GM21619 (cell line): Measurements from ENCODE around the gene THADA.
"Not testable (repeated sequence)": the region's sequence is repeated elsewhere in the genome, so short reads cannot be mapped to it uniquely, and the experiment has no call there.

Experiments used
- ATAC-seq: cut with Tn5 transposase; IDR thresholded peaks from one replicate; pipeline ENCODE4 v1.9.1; 2021; ENCODE audit not compliant: unreplicated experiment

The THADA gene, protein sequence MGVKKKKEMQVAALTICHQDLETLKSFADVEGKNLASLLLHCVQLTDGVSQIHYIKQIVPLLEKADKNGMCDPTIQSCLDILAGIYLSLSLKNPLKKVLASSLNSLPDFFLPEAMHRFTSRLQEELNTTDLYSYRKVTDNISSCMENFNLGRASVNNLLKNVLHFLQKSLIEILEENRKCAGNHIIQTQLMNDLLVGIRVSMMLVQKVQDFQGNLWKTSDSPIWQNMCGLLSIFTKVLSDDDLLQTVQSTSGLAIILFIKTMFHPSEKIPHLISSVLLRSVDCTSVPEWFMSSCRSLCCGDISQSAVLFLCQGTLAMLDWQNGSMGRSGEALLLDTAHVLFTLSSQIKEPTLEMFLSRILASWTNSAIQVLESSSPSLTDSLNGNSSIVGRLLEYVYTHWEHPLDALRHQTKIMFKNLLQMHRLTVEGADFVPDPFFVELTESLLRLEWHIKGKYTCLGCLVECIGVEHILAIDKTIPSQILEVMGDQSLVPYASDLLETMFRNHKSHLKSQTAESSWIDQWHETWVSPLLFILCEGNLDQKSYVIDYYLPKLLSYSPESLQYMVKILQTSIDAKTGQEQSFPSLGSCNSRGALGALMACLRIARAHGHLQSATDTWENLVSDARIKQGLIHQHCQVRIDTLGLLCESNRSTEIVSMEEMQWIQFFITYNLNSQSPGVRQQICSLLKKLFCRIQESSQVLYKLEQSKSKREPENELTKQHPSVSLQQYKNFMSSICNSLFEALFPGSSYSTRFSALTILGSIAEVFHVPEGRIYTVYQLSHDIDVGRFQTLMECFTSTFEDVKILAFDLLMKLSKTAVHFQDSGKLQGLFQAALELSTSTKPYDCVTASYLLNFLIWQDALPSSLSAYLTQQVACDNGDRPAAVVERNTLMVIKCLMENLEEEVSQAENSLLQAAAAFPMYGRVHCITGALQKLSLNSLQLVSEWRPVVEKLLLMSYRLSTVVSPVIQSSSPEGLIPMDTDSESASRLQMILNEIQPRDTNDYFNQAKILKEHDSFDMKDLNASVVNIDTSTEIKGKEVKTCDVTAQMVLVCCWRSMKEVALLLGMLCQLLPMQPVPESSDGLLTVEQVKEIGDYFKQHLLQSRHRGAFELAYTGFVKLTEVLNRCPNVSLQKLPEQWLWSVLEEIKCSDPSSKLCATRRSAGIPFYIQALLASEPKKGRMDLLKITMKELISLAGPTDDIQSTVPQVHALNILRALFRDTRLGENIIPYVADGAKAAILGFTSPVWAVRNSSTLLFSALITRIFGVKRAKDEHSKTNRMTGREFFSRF (N-terminal part only)

DNA sequence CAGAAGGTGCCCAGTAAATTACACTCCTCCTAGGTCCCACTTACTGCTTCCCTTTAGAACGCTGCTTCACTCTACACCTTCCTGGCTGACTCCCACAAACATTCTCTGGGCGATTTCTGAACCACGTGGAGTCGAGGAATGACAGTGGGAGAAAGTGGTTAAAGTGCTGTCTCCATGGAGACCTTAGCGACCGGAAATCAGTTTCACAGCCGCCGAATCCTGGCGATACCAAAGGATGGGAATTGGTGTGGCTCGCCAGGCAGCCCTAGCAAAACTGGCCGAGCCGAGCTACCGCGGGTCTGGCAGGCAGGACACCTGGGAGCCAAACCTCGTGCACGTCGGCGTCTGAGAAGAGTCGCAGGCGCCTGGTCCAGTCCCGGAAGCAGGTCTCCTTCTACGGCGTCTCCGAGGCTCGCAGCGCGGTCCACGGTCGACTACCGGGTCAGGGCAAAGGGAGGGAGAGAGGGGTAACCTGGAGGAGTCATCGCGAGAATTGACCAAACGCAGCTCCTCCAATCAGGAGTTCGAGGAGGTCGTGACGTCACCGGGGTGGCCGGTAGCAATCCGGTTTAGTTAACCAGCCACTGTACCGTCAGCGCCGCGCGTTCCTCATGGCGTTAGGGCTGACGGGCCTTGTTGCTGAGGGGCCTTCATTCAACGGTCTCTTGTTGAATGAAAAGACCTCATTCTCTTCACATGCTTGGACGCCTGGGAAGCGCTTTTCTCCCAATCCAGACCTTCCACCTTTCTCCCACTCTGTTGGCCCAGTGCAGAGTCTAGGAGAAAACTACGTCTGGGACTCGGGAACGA lies at the start of gene THADA:
TSS of gene THADA (minus strand) at position 436 of the 810 bp plus-strand sequence. CDS start 3,646 bp downstream, outside the sequence.
- peak; percentile 99 for ATAC-seq

DNA sequence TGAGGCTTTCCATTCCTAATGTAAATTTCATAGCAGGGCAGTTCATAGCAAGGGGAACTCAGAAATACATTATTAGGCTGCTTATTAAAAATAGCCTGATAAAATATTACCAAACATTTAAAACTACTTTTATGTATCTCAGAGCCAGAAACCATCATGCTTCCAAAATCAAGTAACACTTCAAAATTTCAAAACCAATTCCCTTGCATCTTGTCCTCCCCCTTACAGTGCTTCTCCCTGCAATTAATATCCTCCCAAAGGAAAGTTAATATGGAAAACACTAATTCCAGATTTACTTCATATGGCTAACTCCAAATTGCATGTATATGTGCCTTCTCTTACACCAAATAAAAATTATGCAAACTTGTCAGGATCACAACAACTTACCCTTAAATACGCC lies 47.8 kb upstream of the THADA start:
- ATAC-seq = no peak

DNA sequence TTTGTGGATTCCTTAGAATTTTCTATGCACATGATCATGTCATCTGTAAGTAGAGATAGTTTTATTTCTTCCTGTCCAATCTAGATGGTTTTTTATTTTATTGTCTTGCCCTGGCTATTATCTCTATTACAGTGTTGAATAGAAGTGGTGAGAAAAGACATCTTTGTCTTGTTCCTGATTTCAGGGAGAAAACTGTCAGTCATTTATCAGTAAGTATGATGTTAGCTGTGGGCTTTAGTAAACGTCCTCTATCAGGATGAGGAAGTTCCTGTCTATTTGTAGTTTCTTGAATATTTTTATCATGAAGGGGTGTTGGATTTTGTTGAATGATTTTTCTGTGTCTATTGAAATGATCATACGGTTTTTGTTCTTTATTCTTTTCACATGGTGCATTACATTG lies 46.5 kb upstream of the THADA start:
- no peak for ATAC-seq

DNA sequence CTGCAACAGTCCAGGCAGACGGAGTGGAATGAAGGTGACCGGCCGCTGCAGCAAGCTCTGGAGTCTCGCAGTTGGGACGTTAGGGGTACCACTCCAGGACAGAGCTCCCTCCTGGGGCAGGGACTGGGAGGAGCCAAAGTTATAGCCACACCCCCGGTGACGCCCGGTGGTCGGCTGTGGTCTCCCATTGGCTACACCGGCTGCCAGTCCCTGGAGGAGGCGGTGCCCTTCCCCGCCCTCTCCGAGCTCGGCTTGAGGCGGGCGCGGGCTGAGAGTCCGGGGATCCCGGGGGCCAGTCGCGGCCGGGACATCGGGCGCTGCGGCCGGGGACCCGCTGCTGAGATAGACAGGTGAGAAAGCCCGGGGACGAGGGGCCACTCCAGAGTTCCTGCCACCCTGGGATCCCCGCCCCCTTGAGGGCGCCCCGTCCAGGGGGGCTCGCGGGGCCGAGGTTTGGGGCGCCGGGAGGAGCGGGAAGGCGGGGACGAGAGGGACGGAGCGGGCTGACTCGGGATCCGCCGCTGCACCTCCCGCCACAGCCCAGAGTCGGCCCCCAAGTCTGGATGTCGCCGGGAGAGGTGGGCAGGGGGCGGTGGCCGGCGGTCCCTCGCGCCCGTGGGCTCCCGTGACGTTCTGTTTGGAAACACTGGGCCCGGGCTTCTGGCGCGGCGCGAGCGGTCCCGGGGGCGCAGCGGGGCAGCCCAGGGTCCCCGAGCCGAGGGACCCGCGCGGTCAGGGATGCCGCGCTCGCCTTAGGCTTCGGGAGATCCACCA lies 41.4 kb upstream of the THADA start, which contains the start of gene PLEKHH2:
TSS of gene PLEKHH2 (plus strand) at position 231 of the 774 bp plus-strand sequence. CDS start 7,414 bp downstream, outside the sequence.
- peak; percentile 100 for ATAC-seq

DNA sequence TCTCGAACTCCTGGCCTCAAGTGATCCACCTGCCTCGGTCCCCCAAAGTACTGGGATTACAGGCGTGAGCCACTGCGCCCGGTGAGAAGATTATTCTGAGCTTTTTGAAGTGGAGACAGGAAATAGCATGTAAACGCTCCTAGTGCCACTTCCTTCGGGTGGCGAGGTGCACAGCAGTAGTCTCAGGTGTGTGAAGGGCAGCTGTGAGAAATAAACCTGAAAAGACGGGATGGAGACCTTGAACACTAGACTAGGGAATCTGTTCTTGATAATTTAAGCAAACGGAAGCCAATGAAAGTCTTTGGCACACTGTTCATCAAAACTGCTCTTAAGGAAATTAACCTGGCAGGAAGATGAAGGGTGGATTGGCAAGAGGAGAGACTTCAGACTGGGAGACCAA lies 40.8 kb upstream of the THADA start:
- no peak for ATAC-seq

DNA sequence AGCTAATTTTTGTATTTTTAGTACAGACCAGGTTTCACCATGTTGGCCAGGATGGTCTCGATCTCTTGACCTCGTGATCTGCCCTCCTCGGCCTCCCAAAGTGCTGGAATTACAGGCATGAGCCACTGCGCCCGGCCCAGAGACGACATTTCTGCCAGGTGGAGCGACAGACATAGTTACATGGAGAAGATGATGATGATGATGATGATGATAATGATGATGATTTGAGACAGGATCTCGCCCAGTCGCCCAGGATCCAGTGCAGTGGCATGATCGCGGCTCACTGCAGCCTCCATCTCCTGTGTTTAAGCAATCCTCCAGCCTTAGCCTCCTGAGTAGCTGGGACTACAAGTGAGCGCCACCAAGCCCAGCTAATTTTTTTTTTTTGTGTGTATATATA lies 40.3 kb upstream of the THADA start:
- ATAC-seq = not testable (repeated sequence)

DNA sequence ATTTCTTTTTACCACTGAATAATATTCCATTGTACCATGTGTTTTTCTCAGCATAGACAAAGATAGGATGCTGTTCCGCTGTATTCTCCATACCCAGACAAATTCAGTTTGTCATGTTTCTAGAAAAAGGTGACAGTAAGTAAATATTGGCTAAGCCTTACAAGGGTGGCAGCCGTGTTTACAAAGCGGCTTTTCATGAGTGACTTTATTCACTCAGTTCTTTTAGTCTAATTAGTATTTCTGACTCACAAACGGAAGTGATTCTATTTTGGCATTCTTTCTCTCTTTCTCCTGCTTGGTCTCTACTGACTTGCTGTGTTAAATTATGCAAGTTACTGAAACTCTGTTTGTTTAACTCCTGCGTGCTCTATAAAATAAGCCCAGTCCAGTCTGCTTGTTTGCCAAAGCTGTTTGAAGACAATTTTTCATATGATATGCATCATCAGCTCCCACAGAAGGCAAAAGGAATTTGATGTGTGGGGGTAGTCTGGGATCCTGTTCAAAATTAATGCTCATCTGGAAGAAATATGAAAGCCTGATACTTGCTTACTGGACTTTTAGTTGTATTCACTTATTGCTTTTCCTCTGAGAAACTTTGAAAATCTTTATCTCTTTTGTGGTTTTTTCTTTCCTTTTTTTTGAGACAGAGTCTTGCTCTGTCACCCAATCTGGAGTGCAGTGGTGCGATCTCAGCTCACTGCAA lies 38.9 kb upstream of the THADA start:
- no peak for ATAC-seq

DNA sequence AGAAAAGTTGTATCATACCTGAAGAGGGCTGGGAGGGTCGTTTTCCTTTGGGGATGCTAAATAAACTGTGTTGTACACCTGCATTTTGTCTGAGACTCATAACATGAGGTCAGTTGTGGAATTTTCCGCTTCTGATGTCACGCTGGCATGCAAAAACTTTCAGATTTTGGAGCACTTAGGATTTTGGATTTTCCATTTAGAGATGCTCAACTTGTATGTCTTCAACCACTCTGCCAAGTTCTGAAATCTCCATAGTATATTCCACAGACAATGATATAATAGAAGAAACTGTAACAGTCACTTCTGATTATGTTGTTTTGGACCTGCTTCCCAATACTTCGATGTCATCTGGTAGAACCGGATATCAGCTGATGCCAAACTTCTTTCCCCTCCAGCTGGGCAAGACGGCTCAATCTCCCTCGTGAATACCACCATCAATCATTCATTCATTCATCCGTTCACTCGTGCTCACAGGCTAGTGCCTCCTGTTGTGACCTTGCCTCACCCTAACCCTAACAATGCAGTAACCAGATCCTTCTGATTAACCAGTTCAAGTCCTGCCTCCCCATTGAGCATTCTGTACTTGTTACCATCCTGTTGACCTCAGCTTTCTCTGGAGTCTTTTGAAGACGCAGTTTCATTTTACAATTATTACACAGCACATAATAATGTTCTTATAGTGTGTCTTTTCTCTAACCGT lies 35.9 kb upstream of the THADA start:
- ATAC-seq = no peak

DNA sequence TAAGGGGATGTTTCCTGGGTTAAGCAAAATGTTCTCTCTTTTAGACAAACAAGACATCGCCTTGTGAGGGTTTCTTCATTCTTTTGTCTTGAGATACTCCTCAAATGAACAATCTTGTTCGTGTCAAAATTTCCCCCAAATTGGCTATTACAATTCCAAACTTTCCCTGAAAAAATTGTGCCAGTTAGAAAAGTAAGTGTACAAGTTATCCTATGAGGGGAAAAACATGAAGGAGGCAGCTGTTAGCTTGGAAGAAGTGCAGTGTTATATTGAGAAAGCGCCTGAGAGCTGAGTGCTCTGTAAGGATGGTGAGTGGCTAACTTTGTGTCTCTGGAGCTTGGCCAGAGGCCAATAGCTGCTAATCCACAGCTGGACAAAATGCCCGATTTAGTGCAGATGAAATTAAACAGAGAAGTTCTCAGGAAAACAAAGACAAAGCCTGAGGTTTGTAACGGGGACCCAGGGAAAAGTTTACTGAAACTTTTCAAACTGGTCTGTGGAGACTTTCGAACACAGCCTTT lies 27.2 kb upstream of the THADA start:
- no peak for ATAC-seq

DNA sequence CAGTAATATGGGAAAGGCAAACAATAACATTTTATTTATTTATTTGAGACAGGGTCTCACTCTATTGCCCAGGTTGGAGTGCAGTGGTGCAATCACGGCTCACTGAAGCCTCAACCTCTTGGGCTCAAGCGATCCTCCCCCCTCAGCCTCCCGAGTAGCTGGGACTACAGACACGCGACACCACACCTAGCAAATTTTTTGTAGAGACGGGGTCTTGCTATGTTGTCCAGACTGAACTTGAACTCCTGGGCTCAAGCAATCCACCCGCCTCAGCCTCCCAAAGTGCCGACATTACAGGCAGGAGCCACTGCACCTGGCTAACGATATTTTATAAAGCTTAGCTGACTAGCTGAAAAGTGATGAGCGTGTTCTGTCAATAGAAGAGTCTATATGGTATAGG lies 23.7 kb upstream of the THADA start:
- no peak for ATAC-seq

DNA sequence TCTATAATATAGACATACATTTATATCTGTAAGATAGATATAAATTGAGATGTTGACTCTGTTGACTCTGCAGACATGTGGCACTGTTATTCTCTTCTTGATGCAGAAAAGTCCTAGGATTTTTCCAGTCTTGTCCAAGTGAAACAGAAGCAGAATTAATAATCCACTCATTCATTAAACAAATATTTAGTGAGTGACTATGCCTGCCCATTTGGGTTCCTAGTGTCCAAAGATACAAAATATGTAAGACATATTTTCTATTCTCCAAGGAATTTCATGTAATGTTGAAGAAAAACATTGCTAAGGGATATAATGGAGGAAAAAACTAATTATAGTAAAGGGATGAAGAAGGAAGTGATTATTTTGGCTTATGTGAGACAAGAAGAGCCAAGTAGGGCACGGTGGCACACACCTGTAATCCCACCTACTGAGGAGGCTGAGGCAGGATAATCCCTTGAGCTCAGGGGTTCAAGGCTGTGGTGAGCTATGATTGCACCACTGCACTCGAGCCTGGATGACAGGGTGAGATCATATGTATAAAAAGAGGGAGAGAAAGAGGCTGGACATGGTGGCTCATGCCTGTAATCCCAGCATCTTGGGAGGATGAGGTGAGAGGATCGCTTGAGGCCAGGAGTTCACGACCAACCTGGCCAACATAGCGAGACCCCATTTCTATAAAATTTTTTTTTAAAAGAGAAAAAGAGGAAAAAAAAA lies 21.3 kb upstream of the THADA start:
- ATAC-seq = no peak

DNA sequence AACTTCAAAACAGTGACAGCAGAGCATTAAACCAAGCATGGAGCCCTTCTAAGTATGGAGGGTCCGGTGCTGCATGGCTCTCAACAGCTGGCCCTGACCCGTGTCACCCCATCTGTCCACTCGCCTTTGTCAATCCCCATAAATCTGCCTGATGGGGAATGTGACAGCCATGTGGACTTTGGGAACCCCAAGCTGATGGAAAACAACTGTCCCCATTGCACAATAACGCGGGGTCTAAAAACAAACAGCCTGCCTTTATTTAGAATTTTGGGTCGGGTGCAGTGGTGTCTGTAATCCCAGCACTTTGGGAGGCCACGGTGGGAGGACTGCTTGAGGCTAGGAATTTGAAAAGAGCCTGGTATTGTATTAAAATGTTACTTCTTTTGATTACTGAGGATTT lies 17.1 kb upstream of the THADA start:
- no peak for ATAC-seq

DNA sequence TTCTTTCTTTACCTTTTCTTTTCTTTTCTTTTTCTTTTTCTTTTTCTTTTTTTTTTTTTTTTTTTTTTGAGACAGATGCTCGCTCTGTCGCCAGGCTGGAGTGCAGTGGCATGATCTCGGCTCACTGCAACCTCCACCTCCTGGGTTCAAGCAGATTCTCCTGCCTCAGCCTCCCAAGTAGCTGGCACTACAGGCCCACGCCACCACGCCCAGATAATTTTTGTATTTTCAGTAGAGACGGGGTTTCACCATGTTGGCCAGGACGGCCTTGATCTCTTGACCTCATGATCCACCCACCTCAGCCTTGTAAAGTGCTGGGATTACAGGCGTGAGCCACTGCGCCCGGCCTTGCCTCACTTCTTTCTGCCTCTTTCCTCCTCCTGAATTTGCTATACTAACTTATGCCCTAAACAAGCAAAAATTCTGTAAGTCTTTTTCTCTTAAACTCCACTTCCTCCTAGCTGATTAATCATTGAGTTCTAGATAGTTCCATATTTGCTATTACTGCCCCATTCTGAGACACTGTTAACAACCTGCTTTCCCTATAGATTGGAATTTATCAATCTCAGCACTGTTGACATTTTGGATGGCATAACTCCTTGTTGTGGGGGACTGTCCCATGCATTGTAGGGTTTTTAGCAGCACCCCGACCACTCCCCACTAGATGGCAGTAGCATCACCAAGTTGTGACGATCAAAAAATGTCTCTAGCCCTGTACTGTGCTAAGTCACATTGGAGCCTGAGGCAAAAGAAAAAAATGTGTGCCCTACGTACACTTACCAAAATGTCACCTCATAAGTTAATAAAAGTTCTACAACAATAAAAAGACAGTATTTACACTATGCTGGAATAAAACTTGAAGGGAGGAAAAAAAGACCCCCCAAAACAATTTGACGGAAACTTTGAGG lies 16.4 kb upstream of the THADA start:
- peak; percentile 80 for ATAC-seq

DNA sequence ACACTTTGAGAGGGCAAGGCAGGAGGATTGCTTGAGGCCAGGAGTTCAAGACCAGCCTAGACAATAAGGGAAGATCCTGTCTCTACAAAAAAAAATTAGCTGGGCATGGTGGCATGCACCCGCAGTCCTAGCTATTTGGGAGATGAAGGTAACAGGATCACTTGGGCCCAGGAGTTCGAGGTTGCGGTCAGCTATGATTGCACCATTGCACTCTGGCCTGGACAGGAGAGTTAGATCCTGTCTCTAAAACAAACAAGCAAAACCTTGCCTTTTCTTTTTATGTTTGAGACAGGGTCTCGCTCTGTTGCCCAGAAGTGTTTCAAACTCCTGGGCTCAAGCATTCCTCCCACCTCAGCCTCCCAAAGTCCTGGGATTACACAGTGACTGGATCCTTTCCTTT lies 14.5 kb upstream of the THADA start:
- ATAC-seq = no peak

DNA sequence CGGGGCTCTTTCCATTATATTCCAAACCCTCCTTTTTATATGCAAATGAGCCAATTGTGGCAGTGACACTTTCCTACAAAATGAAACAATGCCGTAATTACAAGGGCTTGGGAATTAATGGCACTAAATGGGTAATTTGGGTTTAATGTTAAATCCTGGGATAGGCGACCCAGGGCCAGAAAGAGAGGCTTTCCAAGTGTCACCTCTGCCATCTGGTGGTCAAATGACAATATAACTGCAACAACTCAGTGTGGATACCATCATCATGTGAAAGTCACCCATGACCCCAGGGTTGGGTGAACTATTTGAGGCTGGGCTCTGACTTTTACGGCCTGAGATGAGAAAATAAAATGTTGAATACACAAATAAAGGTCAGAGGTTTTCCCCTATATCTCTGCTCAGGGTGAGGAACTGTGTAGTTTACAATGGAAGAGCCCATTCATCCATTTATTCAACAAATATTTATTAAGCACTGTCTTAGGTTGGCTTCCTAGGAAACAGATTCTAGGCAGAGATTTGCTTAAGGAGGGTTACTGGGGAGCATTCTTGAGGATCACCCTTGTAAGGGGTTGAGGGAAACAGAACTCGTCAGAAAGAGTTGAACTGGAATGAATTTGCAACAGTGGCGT lies 13.6 kb upstream of the THADA start:
- no peak for ATAC-seq

DNA sequence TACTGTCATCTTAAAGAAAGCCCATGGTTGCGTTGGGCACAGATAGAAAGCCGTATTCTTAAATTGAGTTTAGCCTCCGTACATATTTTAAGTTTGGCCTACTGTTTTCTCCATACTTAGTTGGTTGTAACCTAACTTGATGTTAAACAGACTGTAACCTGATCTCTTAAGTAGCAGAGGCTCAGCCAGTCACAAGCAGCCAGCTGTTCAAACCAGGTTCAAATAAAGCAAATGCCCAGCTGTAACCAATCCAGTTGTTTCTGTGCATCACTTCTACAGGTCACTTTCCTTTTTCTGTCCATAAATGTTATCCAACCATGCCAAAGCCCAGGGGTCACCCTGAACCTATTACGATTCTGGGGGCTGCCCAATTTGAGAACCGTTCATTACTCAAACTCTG lies 10.0 kb upstream of the THADA start:
- ATAC-seq = no peak
